Activated CD4-positive, alpha-beta T cell treated with anti-CD3 and anti-CD28 coated beads, Interleukin-2, amount 10 ng/mL, durations not matched to agents 24 days and 14 days (primary cell): Measurements from ENCODE around the gene RELN. TPM values are rescaled to one million over a fixed set of nuclear protein-coding genes. Genes with fewer than 3 reads are reported as not detected.

Experiments
- DNase-seq: peaks from one replicate; pipeline ENCODE4 v3.0.0; 2022
- H3K27ac Mint-ChIP-seq: one replicate; pipeline ENCODE4 v1.8.0; 2022; ENCODE audit warnings: mild to moderate bottlenecking, mixed read lengths
- H3K27me3 Mint-ChIP-seq: one replicate; pipeline ENCODE4 v1.8.0; 2022; ENCODE audit warnings: mixed read lengths
- H3K36me3 Mint-ChIP-seq: one replicate; pipeline ENCODE4 v1.8.0; 2022; ENCODE audit warnings: low read depth, mild to moderate bottlenecking, mixed read lengths
- H3K4me1 Mint-ChIP-seq: one replicate; pipeline ENCODE4 v1.8.0; 2021; ENCODE audit warnings: mixed read lengths
- H3K4me3 Mint-ChIP-seq: one replicate; pipeline ENCODE4 v1.8.0; 2022; ENCODE audit warnings: mild to moderate bottlenecking, moderate library complexity, mixed read lengths
- H3K9me3 Mint-ChIP-seq: one replicate; pipeline ENCODE4 v1.8.0; 2021; ENCODE audit warnings: mixed read lengths
- intact Hi-C: fragments of 100-400 bp; cut with micrococcal nuclease; formaldehyde crosslinking; loops from one replicate; pipeline ENCODE4 v1.15.1; 2023
- total RNA-seq: library from RNA; stranded (reverse); gene quantifications from 2 replicates; pipeline ENCODE4 v1.2.3, GENCODE V29; 2022

Gene RELN
- total RNA-seq, 1 donor from 2014 or later: not detected

DNA sequence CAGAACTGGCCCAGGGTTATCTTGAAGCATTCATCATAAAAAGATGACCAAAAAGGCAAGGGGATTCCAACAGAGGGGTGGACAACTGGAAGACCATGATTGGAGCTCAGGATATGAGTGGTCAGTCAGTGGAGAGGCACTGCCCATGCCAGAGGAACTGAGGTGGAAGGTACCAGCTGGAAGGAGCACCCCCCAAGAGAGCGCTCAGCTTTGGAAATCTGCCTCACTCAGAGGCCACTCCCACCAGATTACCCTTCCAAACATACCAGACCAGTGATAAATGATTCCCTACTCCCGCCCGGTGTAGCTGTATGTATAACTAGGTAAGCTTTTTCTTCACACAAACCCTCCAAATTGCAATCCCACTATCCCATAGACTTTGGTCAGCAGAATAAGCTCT lies 286.5 kb downstream of the RELN start:
- intact Hi-C loops: no loop called here
- Mint-ChIP-seq H3K27ac (no peak overlapping the region), H3K36me3 (no peaks in the 10 kb centered on the region), H3K4me3 (no peak overlapping the region), H3K9me3 (no peaks in the 10 kb centered on the region), H3K4me1 (no peaks in the 10 kb centered on the region), H3K27me3 (peaks cover 6% of the 10 kb centered on the region)
- no peak for DNase-seq

DNA sequence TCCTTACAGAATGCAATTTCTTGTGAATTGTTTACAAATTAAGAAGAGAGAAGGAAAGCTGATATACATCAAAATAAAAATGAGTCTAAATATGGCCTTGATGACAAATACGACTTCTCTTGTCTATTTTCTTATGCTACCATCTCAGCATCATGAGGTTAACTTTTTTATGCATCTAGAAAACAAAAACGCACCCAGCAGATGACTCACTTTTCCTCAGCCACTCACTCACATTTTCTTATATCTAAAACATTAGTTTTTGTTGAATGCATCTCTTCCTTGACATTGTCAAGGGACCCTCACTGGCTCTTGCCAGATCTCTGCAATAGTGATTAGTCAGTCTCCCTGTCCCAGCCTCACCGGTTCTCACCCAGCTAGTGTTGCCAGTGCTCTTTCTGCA lies 287.0 kb downstream of the RELN start:
- H3K4me3 Mint-ChIP-seq: no peak overlapping the region
- no peaks in the 10 kb centered on the region for H3K4me1 Mint-ChIP-seq
- peaks cover 6% of the 10 kb centered on the region for H3K27me3 Mint-ChIP-seq
- no peak overlapping the region for H3K27ac Mint-ChIP-seq
- no peaks in the 10 kb centered on the region for H3K9me3 Mint-ChIP-seq
- no peak for DNase-seq
- H3K36me3 Mint-ChIP-seq: no peaks in the 10 kb centered on the region
- intact Hi-C loops: no loop called here

DNA sequence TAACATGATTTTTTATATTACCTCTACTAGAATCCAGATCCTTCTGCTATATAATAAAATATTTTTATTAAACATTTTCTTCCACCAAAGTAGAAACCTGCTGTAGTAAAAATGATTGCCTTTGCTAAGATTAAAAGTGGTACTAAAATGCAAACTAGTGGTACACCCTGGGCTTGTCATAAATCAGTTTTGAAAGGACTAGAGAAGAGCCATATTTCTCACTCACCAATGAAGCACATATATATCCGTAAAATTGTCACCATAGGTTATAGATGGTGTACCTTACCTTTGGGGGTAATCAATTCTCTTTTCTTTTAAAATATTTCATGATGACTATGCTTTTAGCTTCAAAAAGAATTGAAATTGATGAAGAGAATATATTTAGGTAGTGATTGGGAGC lies 290.4 kb downstream of the RELN start:
- H3K27ac Mint-ChIP-seq: no peak overlapping the region
- DNase-seq: no peak
- H3K36me3 Mint-ChIP-seq: no peaks in the 10 kb centered on the region

DNA sequence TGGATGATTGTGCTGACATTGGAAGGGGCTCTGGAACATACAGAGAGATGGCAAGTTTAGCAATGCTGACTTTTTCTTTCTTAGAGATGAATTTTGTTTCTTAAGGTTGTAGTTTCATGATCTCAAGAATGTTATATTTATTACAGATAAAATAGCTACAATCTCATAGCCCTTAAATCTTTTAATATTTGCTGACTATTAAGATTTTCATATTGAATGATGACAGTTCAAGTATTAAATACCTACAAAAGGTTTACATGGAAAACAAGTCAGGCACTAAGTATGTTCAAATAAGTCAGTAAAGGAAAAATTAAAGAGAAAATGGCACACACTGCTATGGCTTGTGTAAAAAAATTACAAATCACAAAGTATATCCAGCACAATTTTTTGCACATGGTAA lies 291.4 kb downstream of the RELN start:
- no peaks in the 10 kb centered on the region for H3K27me3 Mint-ChIP-seq
- DNase-seq: no peak
- H3K4me3 Mint-ChIP-seq: no peak overlapping the region
- intact Hi-C loops: no loop called here
- no peaks in the 10 kb centered on the region for H3K36me3 Mint-ChIP-seq
- no peaks in the 10 kb centered on the region for H3K9me3 Mint-ChIP-seq
- no peaks in the 10 kb centered on the region for H3K4me1 Mint-ChIP-seq
- no peak overlapping the region for H3K27ac Mint-ChIP-seq

More for the DNA sequence above, 290.4 kb downstream of the RELN start:
- Mint-ChIP-seq H3K27me3 (peaks cover 2% of the 10 kb centered on the region), H3K9me3 (no peaks in the 10 kb centered on the region), H3K4me3 (no peak overlapping the region), H3K4me1 (no peaks in the 10 kb centered on the region)
- intact Hi-C loops: no loop called here

DNA sequence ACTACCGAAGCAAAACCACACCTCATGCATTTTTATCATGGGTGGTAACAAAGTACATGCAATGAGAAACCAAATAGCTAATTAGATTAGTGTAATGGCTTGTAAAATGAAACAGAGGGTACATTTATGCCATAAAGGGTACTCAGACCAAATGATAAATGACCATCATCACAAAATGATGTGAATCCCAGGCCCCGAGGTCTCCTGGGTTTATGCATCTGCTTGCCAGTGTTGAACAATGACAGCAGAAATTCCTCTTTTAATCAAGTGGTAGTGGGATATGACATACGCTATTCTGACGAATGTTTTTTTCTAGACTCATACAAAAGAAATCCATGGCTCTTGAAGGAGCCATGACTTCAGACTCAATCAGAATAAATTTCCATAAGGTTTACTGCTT lies 293.9 kb downstream of the RELN start:
- Mint-ChIP-seq H3K4me3 (no peak overlapping the region), H3K27me3 (no peaks in the 10 kb centered on the region), H3K4me1 (no peaks in the 10 kb centered on the region), H3K27ac (no peak overlapping the region), H3K9me3 (no peaks in the 10 kb centered on the region), H3K36me3 (no peaks in the 10 kb centered on the region)
- DNase-seq: no peak
- intact Hi-C loops: no loop called here

DNA sequence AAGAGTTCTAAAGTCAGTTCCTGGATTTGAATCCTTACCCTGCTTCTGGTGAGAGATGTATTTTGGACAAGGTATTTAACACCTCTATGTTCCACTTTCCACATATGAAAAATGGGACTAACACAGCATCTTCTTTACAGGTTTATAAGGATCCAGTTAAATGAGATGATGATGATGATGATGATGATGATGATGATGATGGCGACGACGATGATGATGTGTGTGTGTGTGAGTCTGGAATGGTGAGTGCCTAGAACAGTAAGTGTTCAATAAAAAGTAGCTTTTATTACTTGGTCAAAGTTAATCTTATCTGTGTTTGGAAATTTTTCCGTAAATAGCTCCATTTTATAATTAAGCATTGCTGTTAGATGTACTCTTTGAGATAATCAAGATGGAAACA lies 295.2 kb downstream of the RELN start:
- no peak overlapping the region for H3K4me3 Mint-ChIP-seq
- no peaks in the 10 kb centered on the region for H3K36me3 Mint-ChIP-seq

DNA sequence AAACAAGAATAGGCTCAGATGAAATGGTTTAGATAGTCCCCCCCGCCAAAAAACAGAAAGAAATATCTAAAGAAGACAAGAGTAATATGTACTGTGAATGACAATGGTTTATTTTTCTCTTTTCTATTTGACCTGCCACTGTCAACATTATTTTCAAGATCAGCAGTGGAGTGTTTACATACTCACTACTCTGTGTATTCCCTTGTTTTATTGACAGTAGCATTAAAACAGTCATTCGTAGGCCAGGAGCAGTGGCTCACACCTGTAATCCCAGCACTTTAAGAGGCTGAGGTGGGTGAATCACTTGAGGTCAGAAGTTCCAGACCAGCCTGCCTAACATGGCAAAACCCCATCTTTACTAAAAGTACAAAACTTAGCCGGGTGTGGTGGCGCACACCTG lies 298.2 kb downstream of the RELN start:
- Mint-ChIP-seq H3K27me3 (no peaks in the 10 kb centered on the region), H3K4me3 (no peak overlapping the region), H3K36me3 (no peaks in the 10 kb centered on the region), H3K4me1 (no peaks in the 10 kb centered on the region), H3K27ac (no peak overlapping the region), H3K9me3 (no peaks in the 10 kb centered on the region)
- intact Hi-C loops: no loop called here
- DNase-seq: no peak

More for the DNA sequence above, 295.2 kb downstream of the RELN start:
- no peaks in the 10 kb centered on the region for H3K9me3 Mint-ChIP-seq
- intact Hi-C loops: no loop called here
- no peak overlapping the region for H3K27ac Mint-ChIP-seq
- DNase-seq: no peak
- no peaks in the 10 kb centered on the region for H3K4me1 Mint-ChIP-seq
- no peaks in the 10 kb centered on the region for H3K27me3 Mint-ChIP-seq

DNA sequence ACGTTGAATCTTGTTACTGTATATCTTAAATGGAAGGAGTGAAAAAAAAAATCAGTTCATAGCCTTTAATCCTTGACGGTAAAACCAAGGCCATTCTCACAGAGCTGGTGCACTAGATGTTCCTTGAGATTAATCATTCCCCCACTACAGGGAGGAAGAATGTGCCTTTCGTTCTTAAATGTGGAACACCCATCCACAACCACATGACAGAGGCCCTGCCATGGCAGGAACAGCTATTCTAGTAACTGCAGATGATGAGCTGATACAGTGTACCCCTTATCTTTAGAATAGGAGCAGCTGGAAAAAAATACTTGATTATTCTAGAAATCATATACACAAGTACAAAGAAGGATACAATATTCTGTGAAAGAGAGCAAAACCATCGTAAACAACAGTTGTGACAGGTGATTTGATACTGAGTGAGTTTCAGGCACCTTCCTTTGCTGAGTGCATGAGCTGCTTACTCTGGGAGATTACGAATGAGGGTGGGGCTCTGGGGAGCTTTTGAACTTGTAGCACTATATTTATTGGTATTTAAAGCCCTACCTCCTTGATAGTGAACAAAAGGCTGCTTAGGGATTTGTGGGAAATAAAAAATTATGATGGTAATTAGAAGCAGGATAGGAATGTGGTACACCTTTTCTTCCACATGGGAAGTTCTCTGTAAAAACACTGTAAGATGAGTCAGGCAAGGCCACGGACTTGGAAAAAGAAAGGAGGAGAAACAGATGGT lies 299.1 kb downstream of the RELN start:
- no peak for DNase-seq
- Mint-ChIP-seq H3K4me3 (no peak overlapping the region), H3K4me1 (no peaks in the 10 kb centered on the region), H3K27ac (no peak overlapping the region), H3K36me3 (no peaks in the 10 kb centered on the region), H3K27me3 (no peaks in the 10 kb centered on the region), H3K9me3 (no peaks in the 10 kb centered on the region)
- intact Hi-C loops: no loop called here

DNA sequence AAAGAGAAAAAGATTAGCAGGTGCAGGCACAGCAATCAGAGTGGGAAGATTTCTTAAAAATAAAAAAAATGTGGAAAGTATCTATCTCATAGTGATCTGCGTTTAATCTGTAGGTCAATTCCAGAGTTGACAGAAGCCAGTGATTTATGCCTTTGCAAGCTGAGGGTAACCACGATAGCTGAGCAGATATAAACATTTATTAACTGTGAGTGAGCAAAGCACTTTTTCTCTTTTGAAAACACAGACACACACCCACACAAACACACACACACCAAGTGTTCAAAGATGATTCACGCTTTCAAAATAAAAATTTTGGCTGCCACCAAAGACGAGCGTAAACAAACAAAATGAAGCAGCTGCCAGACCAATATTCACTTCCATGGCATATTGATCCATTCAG lies 300.2 kb downstream of the RELN start:
- Mint-ChIP-seq H3K27me3 (no peaks in the 10 kb centered on the region), H3K4me3 (no peak overlapping the region), H3K27ac (no peak overlapping the region), H3K4me1 (no peaks in the 10 kb centered on the region), H3K9me3 (no peaks in the 10 kb centered on the region), H3K36me3 (no peaks in the 10 kb centered on the region)
- DNase-seq: no peak
- intact Hi-C loops: no loop called here

DNA sequence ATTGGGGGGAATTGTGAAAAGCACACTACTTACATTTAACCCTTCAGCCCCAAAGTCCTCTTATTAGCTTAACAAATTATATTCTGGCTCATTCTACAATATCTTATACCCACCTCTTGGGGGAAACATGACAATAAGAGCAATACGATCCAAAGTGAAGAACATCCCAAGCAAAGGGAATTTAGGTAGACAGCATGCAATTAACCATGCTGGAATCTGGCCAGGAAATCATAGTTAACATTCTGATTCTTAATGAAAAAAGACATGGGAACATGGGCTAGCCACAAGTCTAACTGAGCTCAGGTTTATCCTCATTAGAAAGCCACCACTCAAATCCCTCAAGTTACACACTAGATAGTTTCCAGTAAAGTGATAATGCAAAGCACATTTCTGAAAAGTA lies 301.5 kb downstream of the RELN start:
- Mint-ChIP-seq H3K36me3 (no peaks in the 10 kb centered on the region), H3K27ac (no peak overlapping the region), H3K4me3 (no peak overlapping the region), H3K9me3 (no peaks in the 10 kb centered on the region), H3K4me1 (no peaks in the 10 kb centered on the region), H3K27me3 (no peaks in the 10 kb centered on the region)
- intact Hi-C loops: no loop called here
- no peak for DNase-seq

DNA sequence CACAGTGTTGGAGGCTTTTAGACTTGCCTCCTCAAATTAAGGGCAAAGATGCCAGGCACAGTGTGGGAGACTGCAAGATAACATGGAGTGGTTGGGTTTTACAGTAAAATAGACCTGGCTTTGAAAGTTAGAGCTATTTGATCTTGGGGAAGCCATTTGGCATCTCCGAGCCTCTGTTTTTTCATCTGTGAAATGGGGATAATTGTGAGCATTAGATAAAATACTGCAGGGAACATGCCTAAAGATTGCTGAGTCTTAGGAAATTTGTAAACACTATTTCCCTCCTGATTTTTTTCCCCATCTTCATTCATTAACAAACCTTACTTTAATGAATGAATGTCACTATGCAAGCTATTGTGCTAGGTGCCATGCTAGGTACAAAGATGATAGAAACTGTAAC lies 302.2 kb downstream of the RELN start:
- DNase-seq: no peak
- H3K27me3 Mint-ChIP-seq: no peaks in the 10 kb centered on the region
- intact Hi-C loops: no loop called here
- no peaks in the 10 kb centered on the region for H3K36me3 Mint-ChIP-seq
- no peaks in the 10 kb centered on the region for H3K9me3 Mint-ChIP-seq
- H3K27ac Mint-ChIP-seq: no peak overlapping the region
- no peaks in the 10 kb centered on the region for H3K4me1 Mint-ChIP-seq
- H3K4me3 Mint-ChIP-seq: no peak overlapping the region

DNA sequence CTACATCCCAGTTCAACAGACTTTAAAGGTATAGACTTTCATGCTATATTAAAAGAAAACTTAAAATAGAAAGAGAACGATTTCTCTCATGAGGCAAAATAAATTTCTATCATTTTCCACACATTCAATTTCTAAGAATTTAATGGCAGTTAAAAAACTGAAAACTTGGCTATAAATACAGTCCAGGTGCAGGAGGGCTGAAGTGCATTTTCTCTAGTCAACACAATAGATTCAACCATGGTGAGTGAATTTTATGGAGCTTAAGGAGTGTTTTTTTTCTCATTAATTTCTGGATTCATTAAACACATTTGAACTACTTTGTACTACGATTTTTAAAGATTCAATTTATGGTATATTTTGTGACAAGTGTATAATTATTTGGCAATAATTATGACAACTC lies 302.7 kb downstream of the RELN start:
- H3K27me3 Mint-ChIP-seq: no peaks in the 10 kb centered on the region
- H3K4me1 Mint-ChIP-seq: no peaks in the 10 kb centered on the region
- no peak overlapping the region for H3K4me3 Mint-ChIP-seq
- no peak for DNase-seq
- intact Hi-C loops: no loop called here
- no peak overlapping the region for H3K27ac Mint-ChIP-seq
- no peaks in the 10 kb centered on the region for H3K9me3 Mint-ChIP-seq
- no peaks in the 10 kb centered on the region for H3K36me3 Mint-ChIP-seq

DNA sequence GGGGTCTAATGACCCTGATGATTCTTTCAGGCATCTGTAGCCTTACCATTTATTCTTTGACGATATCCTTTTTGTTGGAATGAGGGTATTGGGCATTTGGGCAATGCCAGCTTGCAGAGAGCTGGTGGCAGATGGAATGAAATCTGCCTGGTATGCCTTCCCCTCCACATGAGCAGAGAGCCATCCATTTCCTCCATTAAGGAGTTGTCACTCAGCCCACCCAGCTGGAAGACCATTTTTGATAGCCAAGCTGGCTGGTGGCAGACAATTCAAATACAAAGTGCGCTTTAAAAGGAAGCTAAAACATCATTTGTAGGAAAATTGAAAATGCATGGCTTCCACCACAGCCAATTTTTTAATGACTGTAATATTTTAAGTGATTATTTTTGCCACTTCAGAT lies 303.4 kb downstream of the RELN start:
- Mint-ChIP-seq H3K4me1 (no peaks in the 10 kb centered on the region), H3K27me3 (no peaks in the 10 kb centered on the region), H3K4me3 (no peak overlapping the region), H3K9me3 (no peaks in the 10 kb centered on the region), H3K36me3 (no peaks in the 10 kb centered on the region), H3K27ac (no peak overlapping the region)
- no peak for DNase-seq
- intact Hi-C loops: no loop called here

DNA sequence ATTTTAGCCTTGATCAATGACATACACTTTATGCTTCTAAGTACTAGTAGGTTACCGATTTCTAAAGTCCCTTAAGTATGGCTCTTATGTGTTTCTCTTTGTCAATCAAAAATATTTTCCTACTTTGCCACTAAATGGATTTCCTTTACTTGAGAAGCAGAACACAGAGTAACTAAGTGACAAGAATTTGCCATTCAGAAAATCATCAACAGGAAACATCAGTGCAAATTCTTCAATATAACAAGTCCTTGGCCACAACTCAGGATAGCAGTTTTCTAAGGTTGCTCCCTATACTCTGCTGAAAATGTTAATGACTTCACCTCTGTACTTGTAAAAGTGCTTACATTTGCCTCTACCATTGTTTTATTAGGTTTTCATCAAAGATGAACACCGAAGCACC lies 303.8 kb downstream of the RELN start:
- Mint-ChIP-seq H3K4me3 (no peak overlapping the region), H3K27me3 (no peaks in the 10 kb centered on the region), H3K27ac (no peak overlapping the region), H3K4me1 (no peaks in the 10 kb centered on the region), H3K36me3 (no peaks in the 10 kb centered on the region), H3K9me3 (no peaks in the 10 kb centered on the region)
- DNase-seq: no peak
- intact Hi-C loops: no loop called here

DNA sequence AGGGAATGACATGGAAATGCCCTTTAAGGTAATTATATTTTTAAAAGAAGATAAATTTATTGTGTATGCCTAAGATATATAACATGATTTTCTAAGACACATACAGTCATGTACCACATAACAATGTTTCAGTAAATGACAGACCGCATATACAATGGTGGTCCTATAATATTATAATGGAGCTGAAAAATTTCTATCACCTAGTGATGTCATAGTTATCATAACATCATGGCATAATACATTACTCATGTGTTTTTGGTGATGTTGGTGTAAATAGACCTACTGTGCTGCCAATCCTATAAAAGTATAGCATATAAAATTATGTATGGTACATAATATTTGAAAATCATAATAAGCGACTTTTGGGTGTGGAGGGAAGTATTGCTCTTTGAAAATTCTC lies 306.1 kb downstream of the RELN start:
- no peak overlapping the region for H3K27ac Mint-ChIP-seq
- no peaks in the 10 kb centered on the region for H3K4me1 Mint-ChIP-seq
- DNase-seq: no peak
- H3K4me3 Mint-ChIP-seq: no peak overlapping the region
- H3K9me3 Mint-ChIP-seq: no peaks in the 10 kb centered on the region
- H3K27me3 Mint-ChIP-seq: no peaks in the 10 kb centered on the region
- no peaks in the 10 kb centered on the region for H3K36me3 Mint-ChIP-seq
- intact Hi-C loops: no loop called here
